Esophagus muscularis mucosa (tissue), 4 donors: ENCODE results near the gene IMMT. TPM values are rescaled to one million over a fixed set of nuclear protein-coding genes. Genes with fewer than 3 reads are reported as not detected.
"Not testable (repeated sequence)": the region's sequence is repeated elsewhere in the genome, so short reads cannot be mapped to it uniquely, and the experiment has no call there.

ENCODE experiments used
- DNase-seq: peaks from one replicate; pipeline ENCODE4 v3.0.0-alpha.2; 2017; ENCODE audit errors: extremely low spot score
- H3K27ac ChIP-seq, 4 donors: fragments of 200-600 bp; sonication (generic); replicated peaks in 1 of 4; 1 replicate in 3 of 4; 2 replicates in 1 of 4; pipeline ENCODE4 v1.5.1; 2016 to 2019; ENCODE audit warnings: mild to moderate bottlenecking in 1 of 4
- H3K27me3 ChIP-seq, 4 donors: fragments of 200-600 bp; sonication (generic); one replicate each; pipeline versions ENCODE4 v1.5.1 to v1.6.0; 2016 to 2019
- H3K36me3 ChIP-seq, 4 donors: fragments of 200-600 bp; sonication (generic); one replicate each; pipeline ENCODE4 v1.5.1; 2016 to 2019
- H3K4me1 ChIP-seq, 4 donors: fragments of 200-600 bp; sonication (generic); one replicate each; pipeline ENCODE4 v1.5.1; 2016 to 2019
- H3K4me3 ChIP-seq, 4 donors: fragments of 200-600 bp; sonication (generic); 1 replicate in 2 of 4; 2 replicates in 2 of 4; pipeline ENCODE4 v1.5.1; 2016 to 2019; ENCODE audit warnings: mild to moderate bottlenecking in 4 of 4, moderate library complexity in 1 of 4
- H3K9me3 ChIP-seq, 4 donors: fragments of 200-600 bp; sonication (generic); 1 replicate in 3 of 4; 2 replicates in 1 of 4; pipeline ENCODE4 v1.5.1; 2016 to 2019
- EP300 ChIP-seq: sonication (generic); formaldehyde crosslinking; IDR thresholded peaks from one replicate; pipeline ENCODE4 v1.6.1; 2017; ENCODE audit warnings: antibody characterized with exemption
- POLR2A ChIP-seq: fragments of 450-650 bp; IDR thresholded peaks from one replicate; pipeline ENCODE4 v1.6.1; 2017; ENCODE audit warnings: antibody characterized with exemption, moderate library complexity, mild to moderate bottlenecking, low read depth
- POLR2AphosphoS5 ChIP-seq, 2 donors: sonication (generic); formaldehyde crosslinking; IDR thresholded peaks; one replicate each; pipeline ENCODE4 v1.6.1; 2017; ENCODE audit warnings: antibody characterized with exemption in 2 of 2
- WGBS: methylation state at CpG from one replicate; pipeline ENCODE4 v1.1.5; 2018; 5-methylcytosine and 5-hydroxymethylcytosine counted together
- intact Hi-C: fragments of 100-400 bp; cut with DNase I; formaldehyde crosslinking; loops from one replicate; pipeline ENCODE4 v1.15.1; 2023
- total RNA-seq, 4 donors: library from RNA; depleted of rRNA; stranded (reverse); fragments of >200 nt; gene quantifications; one replicate each; pipeline versions ENCODE4 v1.1.0 to v1.2.1, GENCODE V29; 2016
- TF ChIP-seq, protein P1 (sequence below), 3 experiments: fragments of 200-600 bp in 2 of 3; fragments of 450-650 bp in 1 of 3; sonication (generic) in 2 of 3; IDR thresholded peaks; one replicate each; pipeline ENCODE4 v1.5.1; 2017 to 2019; ENCODE audit warnings: antibody characterized with exemption in 3 of 3, mild to moderate bottlenecking in 2 of 3, moderate library complexity in 1 of 3

Gene IMMT
- total RNA-seq, 4 donors from 2014 or later: 53.5 to 68.1 (median 66.6) TPM

DNA sequence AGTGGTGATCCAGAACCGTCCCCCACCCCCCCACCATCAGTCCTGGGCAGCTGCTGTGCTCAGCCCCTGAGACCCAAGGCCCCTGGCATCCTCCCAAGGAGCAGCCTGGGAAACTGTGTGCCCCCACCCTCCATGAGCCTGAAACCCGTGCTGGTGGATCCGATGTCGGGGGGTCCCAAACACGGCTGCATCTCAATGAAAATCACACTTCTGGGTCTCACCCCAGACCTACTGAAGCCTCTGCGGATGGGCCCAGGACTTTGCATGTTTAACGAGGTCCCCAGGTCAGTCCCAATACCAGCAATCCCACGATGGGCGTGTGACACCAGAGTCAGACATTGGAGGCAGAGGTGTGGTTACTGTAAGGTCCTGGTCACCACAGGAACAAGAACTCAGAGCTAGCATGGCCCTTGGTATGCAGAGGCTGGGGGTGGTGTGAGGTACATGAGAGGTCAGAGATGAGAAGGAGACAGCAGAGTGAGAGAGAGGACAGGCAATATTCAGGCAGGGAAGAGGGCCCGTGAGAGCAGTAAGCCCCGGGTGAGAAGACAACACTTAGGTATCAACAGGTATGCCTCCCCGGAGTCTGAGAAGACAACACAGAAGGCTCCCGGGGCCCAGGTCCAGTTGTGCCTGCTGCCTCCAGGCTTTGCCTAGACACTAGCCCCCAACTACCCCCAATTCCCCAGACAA lies 36.6 kb upstream of the IMMT start:
- TF ChIP-seq POLR2A (no peak), POLR2AphosphoS5 (IDR thresholded peaks at IDR 0.05) (no peak), EP300 (no peak)
- TF ChIP-seq, protein P1, sequence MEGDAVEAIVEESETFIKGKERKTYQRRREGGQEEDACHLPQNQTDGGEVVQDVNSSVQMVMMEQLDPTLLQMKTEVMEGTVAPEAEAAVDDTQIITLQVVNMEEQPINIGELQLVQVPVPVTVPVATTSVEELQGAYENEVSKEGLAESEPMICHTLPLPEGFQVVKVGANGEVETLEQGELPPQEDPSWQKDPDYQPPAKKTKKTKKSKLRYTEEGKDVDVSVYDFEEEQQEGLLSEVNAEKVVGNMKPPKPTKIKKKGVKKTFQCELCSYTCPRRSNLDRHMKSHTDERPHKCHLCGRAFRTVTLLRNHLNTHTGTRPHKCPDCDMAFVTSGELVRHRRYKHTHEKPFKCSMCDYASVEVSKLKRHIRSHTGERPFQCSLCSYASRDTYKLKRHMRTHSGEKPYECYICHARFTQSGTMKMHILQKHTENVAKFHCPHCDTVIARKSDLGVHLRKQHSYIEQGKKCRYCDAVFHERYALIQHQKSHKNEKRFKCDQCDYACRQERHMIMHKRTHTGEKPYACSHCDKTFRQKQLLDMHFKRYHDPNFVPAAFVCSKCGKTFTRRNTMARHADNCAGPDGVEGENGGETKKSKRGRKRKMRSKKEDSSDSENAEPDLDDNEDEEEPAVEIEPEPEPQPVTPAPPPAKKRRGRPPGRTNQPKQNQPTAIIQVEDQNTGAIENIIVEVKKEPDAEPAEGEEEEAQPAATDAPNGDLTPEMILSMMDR (IDR thresholded peaks at IDR 0.05): no peak
- no peak for DNase-seq
- WGBS: 91% methylated on average over 11 of the region's 13 CpGs

DNA sequence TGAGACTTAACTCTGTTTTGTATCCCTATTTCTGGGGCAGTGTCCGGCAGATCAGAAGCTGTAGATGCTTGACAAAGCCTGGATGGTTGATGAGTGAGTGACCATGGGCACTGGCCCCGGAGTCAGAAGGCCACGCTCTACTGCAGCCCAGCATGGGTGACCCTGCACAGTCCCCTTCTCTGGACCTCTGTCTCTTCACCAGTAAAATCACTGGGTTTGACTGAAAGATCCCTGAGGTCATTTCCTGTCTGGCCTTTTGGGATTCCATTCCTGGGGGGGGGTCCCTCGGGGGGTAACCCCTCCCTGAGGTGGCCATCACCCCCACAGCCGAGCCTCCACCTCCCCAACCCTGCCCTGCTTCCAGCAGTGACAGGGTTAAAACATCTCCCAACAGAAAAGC lies 35.7 kb upstream of the IMMT start:
- no peak overlapping the region for H3K4me3 ChIP-seq
- H3K36me3 ChIP-seq: peaks cover 0 to 19% (median 3%) of the 10 kb centered on the region in 4 donors
- no peak for TF ChIP-seq POLR2AphosphoS5 (IDR thresholded peaks at IDR 0.05)
- no peak for DNase-seq
- 72% methylated on average over 5 of the region's 5 CpGs for WGBS
- peaks cover 18 to 60% (median 42%) of the 10 kb centered on the region in 4 donors for H3K4me1 ChIP-seq
- H3K27me3 ChIP-seq: no peaks in the 10 kb centered on the region
- intact Hi-C loops: no loop called here
- H3K9me3 ChIP-seq: no peaks in the 10 kb centered on the region
- H3K27ac ChIP-seq: peak overlapping the region in 3 of 4 donors; percentile 18 to 77 (median 22)

More for the DNA sequence above, 36.6 kb upstream of the IMMT start:
- intact Hi-C loops: no loop called here
- Histone ChIP-seq H3K4me1 (peaks cover 16 to 54% (median 38%) of the 10 kb centered on the region in 4 donors), H3K27me3 (no peaks in the 10 kb centered on the region), H3K4me3 (no peak overlapping the region), H3K36me3 (peaks cover 0 to 19% (median 3%) of the 10 kb centered on the region in 4 donors), H3K27ac (peak overlapping the region in 3 of 4 donors; percentile 40 to 77 (median 77)), H3K9me3 (no peaks in the 10 kb centered on the region)

DNA sequence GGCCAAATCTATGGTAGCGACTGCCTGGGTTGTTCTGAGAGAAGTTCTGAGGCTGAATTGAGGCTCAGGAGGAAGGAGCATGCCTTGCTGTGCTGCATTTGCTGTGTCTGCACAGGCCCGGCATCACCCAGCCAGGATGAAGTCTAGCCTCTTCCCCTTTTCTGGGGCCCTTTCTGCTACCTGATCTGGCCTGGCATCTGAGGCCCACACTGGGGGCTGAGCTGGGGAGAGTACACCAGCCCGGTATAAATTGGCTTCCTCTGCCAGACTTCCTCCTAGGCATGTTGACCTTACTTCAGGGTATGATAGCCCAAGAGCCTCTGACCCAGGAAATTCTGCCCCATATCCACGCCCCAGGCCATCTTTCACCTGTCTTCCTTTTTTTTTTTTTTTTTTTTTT lies 34.0 kb upstream of the IMMT start:
- intact Hi-C loops: no loop called here
- DNase-seq: no peak
- H3K4me1 ChIP-seq: peaks cover 21 to 60% (median 44%) of the 10 kb centered on the region in 4 donors
- H3K9me3 ChIP-seq: no peaks in the 10 kb centered on the region
- 80% methylated on average over 4 of the region's 4 CpGs for WGBS
- no peak overlapping the region for H3K4me3 ChIP-seq
- TF ChIP-seq, protein P1 (IDR thresholded peaks at IDR 0.05): no peak
- TF ChIP-seq EP300 (no peak), POLR2AphosphoS5 (IDR thresholded peaks at IDR 0.05) (no peak)
- H3K36me3 ChIP-seq: peaks cover 0 to 19% (median 3%) of the 10 kb centered on the region in 4 donors
- H3K27me3 ChIP-seq: no peaks in the 10 kb centered on the region
- peak overlapping the region in 3 of 4 donors; percentile 15 to 98 (median 36) for H3K27ac ChIP-seq

GRCh38 chr2:86228574-86228973 lies 33.3 kb upstream of the IMMT start:
- peaks cover 0 to 19% (median 3%) of the 10 kb centered on the region in 4 donors for H3K36me3 ChIP-seq
- DNase-seq, intact Hi-C loops, H3K4me3 ChIP-seq, H3K27me3 ChIP-seq, H3K9me3 ChIP-seq: not testable (repeated sequence)
- peak overlapping the region in 1 of 4 donors; percentile 98 for H3K27ac ChIP-seq
- H3K4me1 ChIP-seq: peaks cover 24 to 60% (median 44%) of the 10 kb centered on the region in 4 donors
- 94% methylated on average over 8 of the region's 8 CpGs for WGBS

- no peak for DNase-seq
- TF ChIP-seq POLR2AphosphoS5 (IDR thresholded peaks at IDR 0.05): no peak
- TF ChIP-seq EP300: no peak
- TF ChIP-seq, protein P1 (IDR thresholded peaks at IDR 0.05): no peak
- no peak for TF ChIP-seq POLR2A
- peak overlapping the region; percentile 91 to 98 (median 93) for H3K27ac ChIP-seq
- no peak overlapping the region for H3K4me3 ChIP-seq
- WGBS: 100% methylated on average over 2 of the region's 2 CpGs
- H3K36me3 ChIP-seq: peaks cover 0 to 18% (median 3%) of the 10 kb centered on the region in 4 donors
- no peaks in the 10 kb centered on the region for H3K9me3 ChIP-seq
- H3K4me1 ChIP-seq: peaks cover 33 to 60% (median 44%) of the 10 kb centered on the region in 4 donors
- no peaks in the 10 kb centered on the region for H3K27me3 ChIP-seq
- intact Hi-C loops: no loop called here
Observed at GRCh38 chr2:86227685-86228084, 32.4 kb upstream of the IMMT start.
